ENCODE measurements around the gene TMEM222.

DNA sequence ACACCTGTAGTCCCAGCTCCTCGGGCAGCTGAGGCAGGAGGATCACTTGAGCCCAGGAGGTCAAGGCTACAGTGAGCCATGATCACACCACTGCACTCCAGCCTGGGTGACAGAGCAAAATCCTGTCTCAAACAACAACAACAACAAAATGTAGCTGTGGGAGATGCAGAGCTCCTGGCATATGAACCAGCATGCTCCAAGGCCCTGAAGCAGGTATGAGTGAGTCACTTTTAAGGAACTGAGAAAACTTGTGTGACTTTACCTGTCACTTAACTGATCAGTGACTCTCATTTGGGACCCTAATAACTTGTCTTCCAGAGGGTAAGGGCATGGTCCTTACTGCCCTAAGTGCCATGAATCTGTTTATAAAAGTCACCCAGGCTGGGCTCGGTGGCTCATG is 19.4 kb upstream of the TMEM222 start:
- TF ChIP-seq POLR2AphosphoS5 (IDR thresholded peaks at IDR 0.05; ENCODE audit: low read depth, low read length) (no peak), SIN3A (IDR thresholded peaks at IDR 0.05; ENCODE audit: borderline replicate concordance, insufficient read depth, low read length) (no peak)

Data from PFSK-1 (cell line).